ENCODE results near the gene SEC14L2.
A peak's percentile ranks its signal among the peaks of the same experiment; 100 is the strongest.

GRCh38 chr22:30423959-30424533 lies 27.2 kb downstream of the SEC14L2 start:
- 0 out of 2 replicates have a peak, but pooled peaks have one; percentile 25 for TF ChIP-seq HOXA7 (CRISPR knock-in tag; IDR thresholded peaks at IDR 0.05)
- no peak for TF ChIP-seq CTCF (IDR thresholded peaks at IDR 0.05)
